HUES6 (cell line): Measurements from ENCODE around the gene SPAG9.

Source experiments
- H3K27ac ChIP-seq: 2 replicates; pipeline ENCODE4 v1.7.0; 2013; ENCODE audit warnings: low read depth, mild to moderate bottlenecking, low read length, inconsistent platforms
- H3K27me3 ChIP-seq: 2 replicates; pipeline ENCODE4 v1.6.1; 2013; ENCODE audit warnings: low read length; ENCODE audit not compliant: control insufficient read depth, insufficient read depth
- H3K36me3 ChIP-seq: 2 replicates; pipeline ENCODE4 v1.6.1; 2013; ENCODE audit warnings: low read length; ENCODE audit not compliant: control insufficient read depth, insufficient read depth
- H3K4me1 ChIP-seq: 2 replicates; pipeline ENCODE4 v1.6.1; 2013; ENCODE audit warnings: low read length; ENCODE audit not compliant: control insufficient read depth, insufficient read depth
- H3K4me3 ChIP-seq: 2 replicates; pipeline ENCODE4 v1.5.1; 2013; ENCODE audit warnings: low read depth, low read length
- H3K9ac ChIP-seq: one replicate; pipeline ENCODE4 v1.6.1; 2013; ENCODE audit warnings: mild to moderate bottlenecking, low read length
- H3K9me3 ChIP-seq: 2 replicates; pipeline ENCODE4 v1.6.1; 2013; ENCODE audit warnings: low read depth, low read length; ENCODE audit not compliant: control insufficient read depth, insufficient read depth

The SPAG9 gene

DNA sequence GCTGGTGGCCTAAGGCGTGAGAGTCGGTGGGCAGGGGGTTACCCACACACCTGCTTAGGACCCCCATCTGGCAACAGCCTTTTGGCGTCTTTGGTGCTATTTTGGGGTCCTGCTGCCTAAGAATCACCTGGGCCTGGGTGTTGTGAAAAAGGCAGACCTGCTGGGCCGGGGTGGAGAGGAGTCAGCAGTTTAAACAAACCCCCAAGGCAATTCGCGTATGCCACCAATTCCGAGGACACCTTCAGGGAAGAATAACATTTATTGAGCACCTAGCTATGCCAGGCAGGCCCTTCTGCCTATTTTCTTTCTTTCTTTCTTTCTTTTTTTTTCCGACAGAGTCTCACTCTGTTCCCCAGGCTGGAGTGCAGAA is 200.6 kb downstream of the SPAG9 start:
- H3K9ac ChIP-seq: no peak overlapping the region
- H3K4me3 ChIP-seq: no peak overlapping the region
- no peaks in the 10 kb centered on the region for H3K36me3 ChIP-seq
- H3K27me3 ChIP-seq: no peaks in the 10 kb centered on the region
- H3K4me1 ChIP-seq: peaks cover 43% of the 10 kb centered on the region
- H3K27ac ChIP-seq: no peak overlapping the region
- H3K9me3 ChIP-seq: no peaks in the 10 kb centered on the region

DNA sequence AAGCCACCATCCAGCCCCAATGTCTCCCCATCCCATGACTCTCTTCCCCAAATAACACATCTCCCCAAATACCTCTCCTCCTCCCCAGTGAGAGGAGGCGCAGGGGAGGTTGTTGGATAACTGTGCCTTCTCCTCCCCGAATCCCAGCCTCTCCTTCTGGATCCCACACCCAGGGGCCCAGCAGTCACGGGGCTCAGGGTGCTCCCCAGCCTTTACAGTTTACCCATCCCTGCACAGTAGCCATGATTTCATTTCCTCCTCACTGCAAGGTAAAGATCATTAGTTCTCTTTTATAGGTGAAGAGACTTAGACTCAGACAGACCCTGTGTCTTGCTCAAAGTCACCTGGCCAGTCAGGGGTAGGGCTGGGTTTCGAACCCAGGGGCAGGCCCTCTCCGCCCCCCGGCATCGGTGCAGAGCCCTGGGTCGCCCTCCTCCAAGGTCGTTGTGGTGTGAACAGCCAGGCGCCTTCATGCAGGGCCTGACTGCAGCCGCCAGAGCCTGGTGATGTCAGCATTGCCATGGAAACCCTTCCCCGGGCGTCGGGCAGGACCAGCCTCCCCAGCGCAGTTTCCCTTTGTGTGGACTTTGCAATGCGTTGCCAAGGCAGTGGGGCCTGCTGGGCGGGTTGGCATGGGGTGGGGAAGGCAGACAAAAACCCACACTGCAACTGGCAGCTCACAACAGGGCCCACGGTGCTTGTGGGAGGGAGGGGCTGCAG is 201.2 kb downstream of the SPAG9 start:
- Histone ChIP-seq H3K27me3 (no peaks in the 10 kb centered on the region), H3K27ac (no peak overlapping the region), H3K36me3 (no peaks in the 10 kb centered on the region), H3K9ac (no peak overlapping the region), H3K4me1 (peaks cover 48% of the 10 kb centered on the region), H3K9me3 (no peaks in the 10 kb centered on the region), H3K4me3 (no peak overlapping the region)

DNA sequence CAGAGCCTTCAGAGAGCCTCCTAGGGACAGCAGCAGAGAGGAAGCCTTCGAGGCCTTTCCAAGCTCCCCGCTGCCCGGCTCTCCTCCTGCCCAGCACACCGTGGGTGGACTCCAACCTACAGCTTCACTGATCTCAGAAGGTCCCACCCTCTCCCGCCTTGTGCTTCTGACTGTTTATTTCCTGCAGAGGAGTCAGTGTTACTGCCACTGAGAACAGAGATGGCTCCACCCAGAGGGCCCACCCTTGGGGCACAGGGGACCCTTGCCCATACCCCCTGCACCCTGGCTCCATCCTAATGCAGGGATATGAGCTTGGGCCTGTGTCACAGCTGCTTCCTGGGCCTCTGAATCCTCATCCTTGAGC is 201.8 kb downstream of the SPAG9 start:
- Histone ChIP-seq H3K9me3 (no peaks in the 10 kb centered on the region), H3K9ac (no peak overlapping the region), H3K27ac (no peak overlapping the region), H3K4me1 (peaks cover 49% of the 10 kb centered on the region), H3K4me3 (no peak overlapping the region), H3K27me3 (no peaks in the 10 kb centered on the region), H3K36me3 (no peaks in the 10 kb centered on the region)

DNA sequence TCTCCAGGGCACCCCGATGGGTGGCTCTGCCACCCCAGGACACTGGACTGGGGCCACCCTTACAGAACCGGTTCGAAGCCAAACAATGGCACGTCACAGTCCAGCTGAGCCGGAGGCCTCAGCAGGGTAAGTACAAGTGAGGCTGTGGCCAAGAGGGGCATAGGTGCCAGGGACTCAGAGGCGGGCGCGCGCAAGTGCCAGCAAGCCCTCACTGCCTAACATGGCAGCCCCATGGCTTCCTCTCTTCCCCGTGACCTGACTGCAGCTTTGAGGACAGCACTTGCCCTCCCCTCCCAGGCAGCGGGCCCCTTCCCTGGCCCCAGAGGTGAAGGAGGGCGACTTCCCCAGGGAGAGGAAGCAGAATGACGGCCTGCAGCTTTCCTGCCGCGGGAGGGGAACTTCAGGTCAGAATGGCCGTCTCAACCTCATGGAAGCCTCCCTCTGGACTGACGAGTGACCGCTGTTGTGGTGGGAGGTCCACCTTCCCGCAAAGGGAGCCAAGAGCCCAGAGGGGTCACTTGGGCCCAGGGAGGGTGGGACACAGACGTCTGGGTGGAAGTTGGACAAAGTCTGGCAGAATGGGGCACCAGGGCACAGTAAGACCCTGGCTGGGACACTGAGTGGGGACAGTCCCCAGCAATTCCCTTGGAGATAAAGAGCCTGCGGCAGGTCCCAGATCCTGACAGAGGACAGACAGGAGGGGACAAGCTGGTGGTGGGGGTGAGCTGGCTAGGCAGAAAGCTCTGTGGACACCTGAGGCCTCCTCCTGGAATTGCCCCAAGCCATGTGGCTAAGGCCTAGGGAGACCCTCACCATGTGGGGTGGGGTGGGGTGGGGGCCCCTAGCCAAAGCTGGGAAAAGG is 202.4 kb downstream of the SPAG9 start:
- no peak overlapping the region for H3K9ac ChIP-seq
- H3K27ac ChIP-seq: no peak overlapping the region
- H3K4me1 ChIP-seq: peaks cover 49% of the 10 kb centered on the region
- H3K36me3 ChIP-seq: no peaks in the 10 kb centered on the region
- H3K27me3 ChIP-seq: no peaks in the 10 kb centered on the region
- H3K4me3 ChIP-seq: no peak overlapping the region
- no peaks in the 10 kb centered on the region for H3K9me3 ChIP-seq

DNA sequence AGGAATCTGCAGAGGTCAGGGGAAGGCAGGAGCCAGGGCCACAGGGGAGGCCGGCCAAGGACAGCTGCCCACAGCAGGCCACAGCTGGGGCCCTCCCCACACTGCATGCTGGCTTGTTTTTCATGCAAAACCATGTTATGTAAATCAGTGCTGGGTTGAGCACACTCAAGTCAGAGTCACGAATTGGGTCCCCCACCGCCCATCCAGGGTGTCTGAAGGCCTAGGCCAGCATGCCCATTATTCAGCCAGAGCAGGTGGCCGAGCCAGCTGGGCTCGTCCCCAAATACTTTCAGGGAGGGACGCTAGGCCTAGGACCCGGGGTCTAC is 203.3 kb downstream of the SPAG9 start:
- Histone ChIP-seq H3K9ac (no peak overlapping the region), H3K27me3 (no peaks in the 10 kb centered on the region), H3K4me3 (no peak overlapping the region), H3K36me3 (no peaks in the 10 kb centered on the region), H3K27ac (no peak overlapping the region), H3K9me3 (no peaks in the 10 kb centered on the region), H3K4me1 (peaks cover 49% of the 10 kb centered on the region)

DNA sequence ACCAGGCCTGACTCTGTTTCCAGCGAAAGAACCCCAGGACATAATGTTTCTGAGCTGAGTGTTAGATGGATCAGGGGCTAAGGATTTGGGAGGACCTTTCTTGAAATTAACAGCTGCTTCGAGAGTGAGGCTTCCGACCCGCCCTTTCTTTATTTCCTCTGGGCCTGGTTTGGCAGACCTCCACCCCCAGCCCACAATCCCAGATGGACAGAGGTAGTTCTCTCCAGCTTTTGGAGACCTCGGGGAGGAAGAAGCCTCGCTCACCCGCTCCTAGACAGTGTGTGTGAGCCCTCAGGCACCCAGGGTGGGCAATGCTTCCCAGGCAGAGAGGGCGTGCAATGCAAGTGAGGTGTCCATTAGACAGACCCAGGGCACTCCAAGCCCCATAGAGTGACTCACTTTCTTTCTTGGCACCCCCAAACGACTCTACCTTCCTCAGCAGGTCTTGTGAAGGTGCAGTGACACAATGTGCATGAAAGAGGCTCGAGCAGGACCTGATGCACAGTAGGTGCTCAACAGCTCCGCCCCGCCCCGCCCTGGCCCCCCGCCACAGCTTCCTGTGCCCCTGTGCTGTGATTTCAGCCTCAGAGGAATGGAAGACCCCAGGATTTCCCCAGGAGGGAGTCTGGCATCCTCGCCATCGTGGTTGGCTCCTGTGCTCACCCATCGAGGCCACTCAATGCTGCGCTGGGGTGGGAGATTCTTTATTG is 203.8 kb downstream of the SPAG9 start:
- Histone ChIP-seq H3K9ac (no peak overlapping the region), H3K4me1 (peaks cover 53% of the 10 kb centered on the region), H3K27ac (no peak overlapping the region), H3K4me3 (no peak overlapping the region), H3K9me3 (no peaks in the 10 kb centered on the region), H3K36me3 (no peaks in the 10 kb centered on the region), H3K27me3 (no peaks in the 10 kb centered on the region)

DNA sequence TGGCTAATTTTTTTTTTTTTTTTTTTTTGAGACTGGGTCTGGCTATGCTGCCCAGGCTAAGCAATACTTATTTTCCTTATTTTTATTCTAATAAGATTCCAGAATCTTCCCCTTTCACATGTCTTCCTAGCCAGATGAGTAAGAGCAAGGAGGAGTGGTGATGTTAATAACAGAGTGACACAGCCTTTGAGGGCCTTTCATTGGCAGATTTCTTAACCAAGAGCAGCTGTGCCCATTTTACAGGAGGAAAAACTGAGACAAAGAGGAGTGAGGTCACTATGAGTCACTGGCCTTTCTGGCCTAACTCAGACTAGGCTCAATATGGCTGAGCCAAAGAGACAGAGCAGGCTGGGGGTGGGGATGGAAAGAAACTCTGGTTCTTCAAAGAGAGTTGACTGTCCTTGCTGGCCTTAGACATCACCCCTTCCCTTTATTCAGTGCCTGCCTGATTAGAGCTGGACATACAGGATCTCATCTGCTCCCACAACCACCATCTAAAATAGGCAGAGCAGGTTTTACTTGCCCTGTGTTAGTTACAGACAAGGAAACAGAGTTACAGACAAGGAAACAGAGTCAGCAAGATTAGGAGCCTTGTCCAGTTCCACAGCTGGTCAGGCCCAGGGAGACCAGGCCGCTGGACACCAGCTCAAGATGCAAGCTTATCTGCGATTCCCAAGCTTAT is 204.5 kb downstream of the SPAG9 start:
- H3K9me3 ChIP-seq: no peaks in the 10 kb centered on the region
- H3K9ac ChIP-seq: no peak overlapping the region
- H3K27ac ChIP-seq: no peak overlapping the region
- no peak overlapping the region for H3K4me3 ChIP-seq
- no peaks in the 10 kb centered on the region for H3K27me3 ChIP-seq
- no peaks in the 10 kb centered on the region for H3K36me3 ChIP-seq
- peaks cover 57% of the 10 kb centered on the region for H3K4me1 ChIP-seq

DNA sequence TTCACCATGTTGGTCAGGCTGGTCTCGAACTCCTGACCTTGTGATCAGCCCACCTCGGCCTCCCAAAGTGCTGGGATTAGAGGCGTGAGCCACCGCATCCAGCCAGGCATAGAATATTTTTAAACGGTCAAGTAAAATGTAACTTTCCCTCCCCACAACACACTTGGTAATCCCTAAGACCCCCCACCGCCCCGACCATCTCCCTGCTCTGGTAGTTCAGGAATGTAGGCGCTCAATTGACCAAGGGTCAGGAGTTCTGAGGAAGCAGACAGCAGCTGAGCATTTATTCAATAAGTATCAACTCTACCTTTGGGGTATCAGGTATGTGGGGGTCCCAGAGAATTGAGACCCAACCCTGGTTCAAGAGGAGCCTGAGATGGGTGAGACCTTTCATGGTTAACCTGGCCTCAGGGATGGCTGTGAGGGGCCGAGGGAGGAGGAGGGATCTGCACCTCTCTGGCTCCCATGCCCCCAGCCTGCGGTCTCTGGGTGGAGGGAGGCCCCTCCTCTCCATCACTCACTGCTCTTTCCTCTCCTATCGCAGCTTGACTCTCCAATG is 206.1 kb downstream of the SPAG9 start:
- H3K27ac ChIP-seq: no peak overlapping the region

DNA sequence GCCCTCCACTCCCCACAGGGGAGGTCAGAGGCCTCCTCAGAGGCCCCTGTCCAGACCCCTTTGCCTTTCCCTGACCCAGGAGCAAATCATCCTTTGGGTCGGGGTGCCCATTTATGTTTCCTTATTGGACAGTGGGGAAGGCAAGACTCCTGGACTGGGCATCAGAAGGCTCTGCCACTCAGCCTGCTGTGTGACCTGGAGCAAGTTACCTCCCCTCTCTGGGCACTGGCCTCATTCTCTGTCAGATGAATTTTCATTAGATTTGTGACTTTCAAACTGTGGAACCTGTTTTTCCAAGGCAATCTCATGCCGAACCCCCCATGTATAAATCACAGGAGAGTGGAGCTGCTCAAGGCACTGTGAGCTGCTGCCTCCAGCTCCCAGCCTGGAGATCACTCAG is 207.5 kb downstream of the SPAG9 start:
- Histone ChIP-seq H3K4me3 (no peak overlapping the region), H3K36me3 (no peaks in the 10 kb centered on the region), H3K9me3 (no peaks in the 10 kb centered on the region), H3K9ac (no peak overlapping the region), H3K27ac (no peak overlapping the region), H3K4me1 (peaks cover 50% of the 10 kb centered on the region), H3K27me3 (no peaks in the 10 kb centered on the region)

More for the DNA sequence above, 206.1 kb downstream of the SPAG9 start:
- no peaks in the 10 kb centered on the region for H3K36me3 ChIP-seq
- no peak overlapping the region for H3K9ac ChIP-seq
- peaks cover 55% of the 10 kb centered on the region for H3K4me1 ChIP-seq
- H3K9me3 ChIP-seq: no peaks in the 10 kb centered on the region
- no peak overlapping the region for H3K4me3 ChIP-seq
- no peaks in the 10 kb centered on the region for H3K27me3 ChIP-seq
